Measurements from ENCODE around the gene MXD3.

MXD3 gene

DNA sequence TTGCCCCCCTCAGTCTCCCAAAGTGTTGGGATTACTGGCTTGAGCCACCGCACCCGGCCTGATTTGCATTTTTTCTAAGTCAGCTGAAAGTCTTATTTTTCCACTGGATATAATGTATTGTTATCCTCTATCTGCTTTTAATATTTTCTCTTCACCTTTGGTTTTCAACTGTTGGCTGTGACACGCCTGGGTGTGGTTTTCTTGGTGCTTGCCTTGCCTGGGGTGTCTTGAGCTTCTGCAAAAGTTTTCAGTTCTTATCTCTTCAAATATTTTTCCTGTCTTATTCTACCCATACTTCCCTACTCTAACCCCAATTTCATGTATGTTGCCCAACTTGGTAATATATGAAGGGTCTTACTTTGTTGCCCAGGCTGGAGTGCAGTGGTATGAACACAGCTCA, 4.3 kb upstream of the MXD3 start:
- TF ChIP-seq EZH2 (IDR thresholded peaks at IDR 0.05; ENCODE audit: borderline replicate concordance, low read length) (no peak), CTCF (IDR thresholded peaks at IDR 0.05; ENCODE audit: low read length) (no peak)
- no peaks in the 10 kb centered on the region for H3F3A ChIP-seq (ENCODE audit: insufficient read depth, low read length)
- H3K4me2 ChIP-seq (ENCODE audit: low read length): no peak overlapping the region
- no peak overlapping the region for H3K27ac ChIP-seq (ENCODE audit: low read depth, low read length, poor library complexity, severe bottlenecking)
- no peaks in the 10 kb centered on the region for H3K9me2 ChIP-seq (ENCODE audit: low read depth, low read length)
- no peaks in the 10 kb centered on the region for H3K79me2 ChIP-seq (ENCODE audit: insufficient read depth, low read length)
- peaks cover 10% of the 10 kb centered on the region for H3K4me1 ChIP-seq (ENCODE audit: insufficient read depth, low read length, severe bottlenecking)
- H3K9me3 ChIP-seq (ENCODE audit: low read length): peaks cover 10% of the 10 kb centered on the region
- no peaks in the 10 kb centered on the region for H4K20me1 ChIP-seq (ENCODE audit: insufficient read depth, low read length)
- H3K27me3 ChIP-seq (ENCODE audit: insufficient read depth, low read length): no peaks in the 10 kb centered on the region
- peaks cover 10% of the 10 kb centered on the region for H3K36me3 ChIP-seq (ENCODE audit: insufficient read depth, low read length)
- no peak overlapping the region for H3K4me3 ChIP-seq (ENCODE audit: low read depth, low read length, poor library complexity, severe bottlenecking)
- no peak overlapping the region for H2AFZ ChIP-seq (ENCODE audit: low read length)
- H3K9ac ChIP-seq (ENCODE audit: low read length): no peak overlapping the region

GRCh38 chr5:177315411-177315810, 3.7 kb upstream of the MXD3 start:
- Histone ChIP-seq H3K9ac (ENCODE audit: low read length) (no peak overlapping the region), H3K79me2 (ENCODE audit: insufficient read depth, low read length) (no peaks in the 10 kb centered on the region), H3K9me2 (ENCODE audit: low read depth, low read length) (no peaks in the 10 kb centered on the region), H3K27me3 (ENCODE audit: insufficient read depth, low read length) (no peaks in the 10 kb centered on the region), H3K9me3 (ENCODE audit: low read length) (peaks cover 10% of the 10 kb centered on the region), H3K4me1 (ENCODE audit: insufficient read depth, low read length, severe bottlenecking) (peaks cover 16% of the 10 kb centered on the region), H3F3A (ENCODE audit: insufficient read depth, low read length) (no peaks in the 10 kb centered on the region), H4K20me1 (ENCODE audit: insufficient read depth, low read length) (no peaks in the 10 kb centered on the region), H3K4me3 (ENCODE audit: low read depth, low read length, poor library complexity, severe bottlenecking) (no peak overlapping the region), H2AFZ (ENCODE audit: low read length) (no peak overlapping the region), H3K36me3 (ENCODE audit: insufficient read depth, low read length) (peaks cover 10% of the 10 kb centered on the region), H3K4me2 (ENCODE audit: low read length) (no peak overlapping the region), H3K27ac (ENCODE audit: low read depth, low read length, poor library complexity, severe bottlenecking) (no peak overlapping the region)
- TF ChIP-seq CTCF (IDR thresholded peaks at IDR 0.05; ENCODE audit: low read length): no peak

GRCh38 chr5:177314376-177315342, 3.0 kb upstream of the MXD3 start:
- H4K20me1 ChIP-seq (ENCODE audit: insufficient read depth, low read length): no peaks in the 10 kb centered on the region
- H3K4me1 ChIP-seq (ENCODE audit: insufficient read depth, low read length, severe bottlenecking): peaks cover 23% of the 10 kb centered on the region
- H3K4me3 ChIP-seq (ENCODE audit: low read depth, low read length, poor library complexity, severe bottlenecking): no peak overlapping the region
- TF ChIP-seq CTCF (IDR thresholded peaks at IDR 0.05; ENCODE audit: low read length) (no peak), EZH2 (IDR thresholded peaks at IDR 0.05; ENCODE audit: borderline replicate concordance, low read length) (no peak)
- H3K27me3 ChIP-seq (ENCODE audit: insufficient read depth, low read length): no peaks in the 10 kb centered on the region
- H3K79me2 ChIP-seq (ENCODE audit: insufficient read depth, low read length): no peaks in the 10 kb centered on the region
- H3K9ac ChIP-seq (ENCODE audit: low read length): no peak overlapping the region
- H3F3A ChIP-seq (ENCODE audit: insufficient read depth, low read length): no peaks in the 10 kb centered on the region
- H3K27ac ChIP-seq (ENCODE audit: low read depth, low read length, poor library complexity, severe bottlenecking): no peak overlapping the region
- H3K9me2 ChIP-seq (ENCODE audit: low read depth, low read length): no peaks in the 10 kb centered on the region
- no peak overlapping the region for H3K4me2 ChIP-seq (ENCODE audit: low read length)
- H3K36me3 ChIP-seq (ENCODE audit: insufficient read depth, low read length): peaks cover 2% of the 10 kb centered on the region; the same call in 1 of the 2 replicates
- H2AFZ ChIP-seq (ENCODE audit: low read length): no peak overlapping the region
- H3K9me3 ChIP-seq (ENCODE audit: low read length): peaks cover 6% of the 10 kb centered on the region

All from OCI-LY1 (cell line).